Brain microvascular endothelial cell (primary cell): ENCODE data around the gene PER3.

Source experiments
- DNase-seq: peaks from one replicate; pipeline ENCODE4 v3.0.0-alpha.2; 2020
- H3K27ac ChIP-seq: fragments of 250-450 bp; sonication (Bioruptor Pico); 2 replicates; pipeline ENCODE4 v1.5.1; 2020; ENCODE audit warnings: mild to moderate bottlenecking, moderate library complexity
- H3K27me3 ChIP-seq: fragments of 250-450 bp; sonication (Bioruptor Pico); replicated peaks from 2 replicates; pipeline ENCODE4 v1.5.1; 2020; ENCODE audit warnings: mild to moderate bottlenecking
- H3K36me3 ChIP-seq: fragments of 250-450 bp; sonication (Bioruptor Pico); replicated peaks from 2 replicates; pipeline ENCODE4 v1.5.1; 2020; ENCODE audit warnings: mild to moderate bottlenecking
- H3K4me3 ChIP-seq: 2 replicates; pipeline ENCODE4 v1.5.1; 2011; ENCODE audit warnings: low read depth, mild to moderate bottlenecking, control low read depth, low read length, moderate library complexity
- in situ Hi-C: cut with HindIII; loops from 2 replicates; pipeline ENCODE4 v1.10.0; 2017; ENCODE audit warnings: low sequenced_read_pairs, low pct_ligation_motif_present
- TF ChIP-seq, protein P1 (sequence below): IDR thresholded peaks from 2 replicates; pipeline ENCODE4 v1.5.1; 2011; ENCODE audit warnings: low read depth, mild to moderate bottlenecking, moderate library complexity, low read length, control low read depth, inconsistent platforms; ENCODE audit errors: missing control alignments

PER3 gene

GRCh38 chr1:7827126-7827955, 43.2 kb downstream of the PER3 start:
- in situ Hi-C loops: no loop called here
- DNase-seq: no peak
- Histone ChIP-seq H3K4me3 (peak overlapping the region; percentile 53), H3K27me3 (no peaks in the 10 kb centered on the region), H3K27ac (no peak overlapping the region), H3K36me3 (no peaks in the 10 kb centered on the region)
- TF ChIP-seq, protein P1, sequence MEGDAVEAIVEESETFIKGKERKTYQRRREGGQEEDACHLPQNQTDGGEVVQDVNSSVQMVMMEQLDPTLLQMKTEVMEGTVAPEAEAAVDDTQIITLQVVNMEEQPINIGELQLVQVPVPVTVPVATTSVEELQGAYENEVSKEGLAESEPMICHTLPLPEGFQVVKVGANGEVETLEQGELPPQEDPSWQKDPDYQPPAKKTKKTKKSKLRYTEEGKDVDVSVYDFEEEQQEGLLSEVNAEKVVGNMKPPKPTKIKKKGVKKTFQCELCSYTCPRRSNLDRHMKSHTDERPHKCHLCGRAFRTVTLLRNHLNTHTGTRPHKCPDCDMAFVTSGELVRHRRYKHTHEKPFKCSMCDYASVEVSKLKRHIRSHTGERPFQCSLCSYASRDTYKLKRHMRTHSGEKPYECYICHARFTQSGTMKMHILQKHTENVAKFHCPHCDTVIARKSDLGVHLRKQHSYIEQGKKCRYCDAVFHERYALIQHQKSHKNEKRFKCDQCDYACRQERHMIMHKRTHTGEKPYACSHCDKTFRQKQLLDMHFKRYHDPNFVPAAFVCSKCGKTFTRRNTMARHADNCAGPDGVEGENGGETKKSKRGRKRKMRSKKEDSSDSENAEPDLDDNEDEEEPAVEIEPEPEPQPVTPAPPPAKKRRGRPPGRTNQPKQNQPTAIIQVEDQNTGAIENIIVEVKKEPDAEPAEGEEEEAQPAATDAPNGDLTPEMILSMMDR: no peak

DNA sequence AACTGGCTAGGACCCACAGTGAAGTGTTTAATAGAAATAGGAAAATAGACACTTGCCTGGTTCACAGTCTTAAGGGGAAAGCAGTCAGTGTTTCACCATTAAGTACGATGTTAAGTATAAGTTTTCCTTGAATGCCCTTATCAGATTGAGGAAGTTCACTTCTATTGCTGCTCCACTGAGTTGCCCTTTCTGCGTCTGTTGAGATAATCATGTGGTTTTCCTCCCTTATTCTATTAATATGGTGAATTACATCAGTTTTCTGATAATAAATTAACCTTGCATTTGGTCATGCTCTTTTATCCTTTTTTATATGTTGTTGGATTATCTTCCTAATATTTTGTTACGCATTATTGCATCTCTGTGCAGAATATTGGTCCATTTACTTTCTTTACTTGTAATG, 47.4 kb downstream of the PER3 start:
- no peaks in the 10 kb centered on the region for H3K36me3 ChIP-seq
- H3K4me3 ChIP-seq: no peak overlapping the region
- no peak overlapping the region for H3K27ac ChIP-seq
- DNase-seq: no peak
- H3K27me3 ChIP-seq: no peaks in the 10 kb centered on the region
- in situ Hi-C loops: no loop called here
- TF ChIP-seq, protein P1: no peak

GRCh38 chr1:7833035-7833434, 48.9 kb downstream of the PER3 start:
- no peak overlapping the region for H3K27ac ChIP-seq
- DNase-seq: no peak
- H3K4me3 ChIP-seq: no peak overlapping the region
- TF ChIP-seq, protein P1: no peak
- H3K27me3 ChIP-seq: no peaks in the 10 kb centered on the region
- in situ Hi-C loops: no loop called here
- no peaks in the 10 kb centered on the region for H3K36me3 ChIP-seq

DNA sequence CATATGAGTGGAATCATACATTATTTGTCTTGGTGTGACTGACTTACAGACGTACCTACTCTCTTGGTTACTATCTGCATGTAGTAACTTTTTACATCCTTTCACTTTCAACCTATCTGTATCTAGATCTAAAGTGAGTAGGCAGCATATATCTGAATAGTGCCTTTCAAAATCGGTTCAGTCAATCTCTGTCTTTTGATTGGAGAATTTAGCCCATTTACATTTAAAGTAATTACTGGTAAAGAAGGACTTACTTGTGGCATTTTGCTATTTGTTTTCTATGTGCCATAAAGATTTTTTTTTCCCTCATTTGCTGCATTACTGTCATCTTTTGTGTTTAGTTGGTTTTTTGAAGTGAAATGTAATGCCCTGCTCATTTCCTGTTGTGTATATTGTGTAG, 54.6 kb downstream of the PER3 start:
- H3K36me3 ChIP-seq: no peaks in the 10 kb centered on the region
- DNase-seq: no peak
- H3K4me3 ChIP-seq: no peak overlapping the region
- H3K27me3 ChIP-seq: no peaks in the 10 kb centered on the region
- TF ChIP-seq, protein P1: no peak
- in situ Hi-C loops: no loop called here
- no peak overlapping the region for H3K27ac ChIP-seq

- TF ChIP-seq, protein P1: no peak
- H3K36me3 ChIP-seq: no peaks in the 10 kb centered on the region
- H3K4me3 ChIP-seq: no peak overlapping the region
- no peaks in the 10 kb centered on the region for H3K27me3 ChIP-seq
- H3K27ac ChIP-seq: no peak overlapping the region
- in situ Hi-C loops: no loop called here
- no peak for DNase-seq
These were observed 55.4 kb downstream of the PER3 start for GRCh38 chr1:7839526-7839925.

- in situ Hi-C loops: no loop called here
- H3K4me3 ChIP-seq: no peak overlapping the region
- no peak overlapping the region for H3K27ac ChIP-seq
- DNase-seq: no peak
- H3K36me3 ChIP-seq: no peaks in the 10 kb centered on the region
- TF ChIP-seq, protein P1: no peak
- H3K27me3 ChIP-seq: no peaks in the 10 kb centered on the region
These were observed 58.4 kb downstream of the PER3 start for GRCh38 chr1:7842517-7842916.
